Measurements from ENCODE around the gene VAX1.
"Not testable (repeated sequence)": the region's sequence is repeated elsewhere in the genome, so short reads cannot be mapped to it uniquely, and the experiment has no call there.

VAX1 gene

DNA sequence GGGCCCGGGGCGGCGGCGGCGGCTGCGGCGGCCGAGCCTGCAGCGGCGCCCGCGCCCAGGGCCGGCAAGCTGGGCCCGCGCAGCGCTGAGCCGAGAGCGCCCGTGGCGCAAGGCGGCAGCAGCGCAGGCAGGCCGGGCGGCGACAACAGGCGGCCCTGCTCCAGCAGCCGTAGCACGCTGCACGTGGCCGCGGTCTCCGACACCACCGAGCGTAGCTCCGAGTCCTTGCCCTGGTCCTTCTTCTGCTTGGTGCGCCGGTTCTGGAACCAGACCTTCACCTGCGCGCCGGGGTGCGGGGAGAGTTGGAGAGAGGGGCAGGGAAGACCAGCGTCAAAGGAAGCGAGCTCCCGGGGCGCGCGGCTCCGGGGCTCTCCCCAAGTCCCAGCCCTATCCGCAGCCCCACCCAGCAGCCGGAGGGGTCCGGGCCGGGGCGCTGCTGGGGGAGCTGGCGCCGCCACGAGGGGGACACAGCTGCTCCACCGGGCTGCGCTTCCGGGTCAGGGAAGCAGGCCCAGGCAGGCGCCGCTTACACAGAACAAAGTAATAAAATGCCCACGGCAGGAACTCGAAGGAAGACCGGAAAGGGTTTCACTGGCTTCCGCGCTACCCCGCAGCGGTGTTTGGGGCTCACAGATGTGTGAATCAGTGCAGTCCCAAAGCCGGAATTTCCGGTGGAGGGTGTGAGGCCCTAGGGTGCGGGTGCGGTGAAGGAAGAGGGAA, 3.6 kb downstream of the VAX1 start:
- no peak for DNase-seq (ENCODE audit: low read depth)

DNA sequence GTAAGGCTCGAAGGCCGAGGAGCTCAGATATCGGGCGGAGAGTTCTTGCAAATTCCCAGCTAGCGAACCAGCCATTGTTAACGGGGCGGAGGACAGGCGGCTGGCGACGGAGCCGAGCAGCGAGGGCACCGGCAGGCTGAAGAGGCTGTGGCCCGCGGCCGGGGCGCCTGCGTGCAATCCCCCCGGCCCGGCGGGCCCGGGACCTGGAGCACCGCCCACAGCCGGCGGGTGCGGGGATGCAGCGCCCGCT, 4.1 kb downstream of the VAX1 start:
- no peak for DNase-seq (ENCODE audit: low read depth)

DNA sequence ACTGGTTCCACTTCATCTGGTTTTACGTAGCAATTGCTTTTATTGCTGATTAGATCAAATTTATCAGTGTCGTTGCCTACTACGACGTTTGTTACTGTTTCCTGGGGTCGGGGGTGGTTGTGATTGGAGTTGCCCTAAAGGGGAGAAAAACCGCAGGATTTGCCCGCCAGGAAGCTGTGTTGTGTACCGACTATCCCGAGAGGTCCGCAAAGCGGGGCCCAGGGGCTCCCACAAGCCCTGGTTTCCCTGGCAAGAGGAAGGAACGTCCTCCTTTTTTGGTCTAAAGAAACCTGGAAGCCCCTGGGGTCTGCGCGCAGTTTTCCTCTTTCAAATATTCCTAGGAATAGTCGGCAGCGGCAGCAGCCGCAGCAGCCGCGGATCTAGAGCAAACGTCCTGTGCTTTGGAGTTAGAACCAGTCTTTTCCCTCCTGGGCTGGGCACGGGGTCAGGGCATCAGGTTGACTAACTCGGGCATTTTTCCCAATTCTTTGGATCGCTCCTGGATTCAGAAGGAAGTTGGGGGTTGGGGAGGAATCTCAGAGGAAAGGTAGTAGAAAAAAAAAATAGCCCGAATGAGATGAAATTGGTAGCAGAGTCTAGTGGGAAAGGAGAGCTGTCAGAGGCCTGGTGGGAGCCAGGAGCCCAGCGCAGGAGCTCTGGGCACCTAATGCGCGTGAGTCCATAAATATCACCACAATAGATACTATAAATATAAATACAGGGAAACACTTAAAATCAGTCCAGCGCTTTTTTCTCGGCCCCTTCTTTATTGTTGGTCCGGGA, 4.6 kb downstream of the VAX1 start:
- no peak for DNase-seq (ENCODE audit: low read depth)

DNA sequence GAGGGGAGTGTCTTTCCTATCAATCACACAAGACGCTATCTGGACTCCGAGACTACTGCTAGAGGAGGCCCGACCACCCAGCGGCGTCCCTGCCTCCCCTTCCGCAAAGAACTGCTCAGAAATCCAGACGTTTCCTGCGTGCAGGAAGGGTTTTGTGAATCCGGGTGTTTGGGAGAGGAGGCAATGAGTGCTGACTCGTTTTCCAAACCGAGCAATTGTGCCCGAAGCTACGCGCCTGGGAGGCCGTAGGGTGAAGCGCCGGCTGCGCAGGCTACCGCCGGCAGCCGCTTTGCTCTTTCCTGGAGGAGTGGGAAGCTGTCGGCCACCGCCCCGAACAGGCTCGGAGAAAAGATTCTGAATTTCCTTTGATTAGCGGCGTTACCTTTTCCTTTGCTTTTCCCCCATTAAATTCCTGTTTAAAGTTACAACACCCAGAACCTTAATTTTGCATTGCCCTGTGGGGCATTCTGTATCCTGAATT, 5.3 kb downstream of the VAX1 start:
- DNase-seq (ENCODE audit: low read depth) = no peak

DNA sequence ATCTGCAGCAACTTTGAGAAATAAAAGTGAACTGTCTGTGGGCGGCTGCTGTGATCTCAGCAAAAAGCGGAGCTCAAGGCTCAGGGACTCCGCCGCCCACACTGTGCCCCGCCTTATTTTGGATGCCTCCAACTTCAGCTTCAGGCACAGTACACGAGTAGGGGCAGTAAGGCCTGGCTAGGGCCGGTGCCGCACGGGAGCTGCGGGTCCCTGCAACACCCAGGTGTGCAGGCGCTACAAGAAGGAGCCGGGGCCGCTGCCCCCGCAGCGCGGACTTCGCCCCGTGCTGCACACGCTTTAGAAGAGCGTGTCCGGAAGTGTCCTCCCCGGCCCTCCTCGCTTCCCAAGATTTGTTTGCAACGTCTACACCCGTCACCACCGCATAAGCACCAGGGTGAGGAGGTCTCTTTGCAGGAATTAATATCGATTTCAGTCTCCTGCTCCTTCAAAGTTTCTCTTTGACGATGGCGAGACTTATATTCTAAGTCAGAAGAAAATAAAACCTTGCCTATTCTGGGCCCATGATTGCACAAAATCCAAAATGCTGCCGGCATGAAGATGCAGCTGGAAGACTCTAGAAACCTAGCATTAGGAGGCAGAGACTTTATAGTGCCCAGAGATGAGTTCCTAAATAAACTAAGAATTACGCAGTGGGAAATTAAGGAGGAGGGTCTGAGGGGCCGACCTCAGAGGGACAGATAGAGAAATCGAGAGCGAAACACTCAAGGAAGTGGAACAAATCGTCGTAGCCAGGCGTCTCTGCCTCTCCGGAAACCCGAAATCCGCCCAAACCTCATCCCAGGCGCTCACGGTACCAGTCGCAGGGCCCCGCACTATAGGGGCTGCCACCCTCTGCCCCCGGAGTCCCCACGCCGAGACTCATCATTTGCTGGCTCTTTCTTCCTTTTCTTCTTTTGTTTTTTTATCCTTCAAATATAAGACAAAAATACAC, 6.4 kb downstream of the VAX1 start:
- DNase-seq (ENCODE audit: low read depth) = no peak

DNA sequence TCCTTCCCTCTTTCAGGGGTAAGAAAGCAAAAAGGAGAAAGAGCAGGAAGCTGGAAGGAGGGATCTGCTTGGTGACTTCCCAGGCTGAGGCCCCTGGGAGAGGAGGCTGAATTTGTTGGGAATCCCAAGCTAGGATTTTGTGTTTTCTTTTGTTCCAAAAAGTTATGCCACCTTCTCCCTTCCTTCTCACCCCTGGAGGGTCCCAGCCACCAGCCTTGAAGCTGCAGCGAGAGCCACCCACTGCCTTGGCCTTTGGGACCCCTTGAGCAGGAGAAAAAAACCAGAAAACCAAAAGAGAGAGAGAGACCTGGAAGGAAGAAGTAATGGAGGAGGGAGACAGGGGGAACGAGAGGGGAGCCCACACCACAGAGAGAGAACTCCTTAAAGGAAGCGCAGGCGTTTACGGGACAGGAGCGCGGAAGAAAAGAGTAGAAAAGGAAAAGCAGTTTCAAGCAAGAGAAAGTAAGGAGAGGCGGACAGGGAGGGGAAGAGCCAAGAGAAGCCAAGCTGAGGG, 7.2 kb downstream of the VAX1 start:
- DNase-seq (ENCODE audit: low read depth) = no peak

DNA sequence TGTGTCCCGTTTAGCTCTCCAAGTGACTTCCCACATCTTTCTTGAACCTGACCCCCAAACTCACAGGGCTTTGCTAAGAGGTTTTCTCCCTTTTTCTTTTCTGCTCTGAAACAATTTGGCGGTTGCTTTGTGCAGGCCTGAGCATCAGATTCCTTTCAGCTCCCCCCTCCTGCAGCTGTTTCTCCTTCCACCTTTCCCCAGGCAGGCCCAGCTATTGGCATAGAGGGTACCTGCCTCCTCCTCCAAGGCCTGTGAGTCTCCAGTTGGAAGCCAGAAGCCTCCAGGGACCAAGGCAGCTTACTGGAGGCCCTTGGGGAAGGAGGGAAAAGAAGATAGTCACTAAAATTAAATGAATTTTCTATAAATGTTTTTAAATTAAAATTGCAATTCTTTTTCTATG, 7.7 kb downstream of the VAX1 start:
- no peak for DNase-seq (ENCODE audit: low read depth)

DNA sequence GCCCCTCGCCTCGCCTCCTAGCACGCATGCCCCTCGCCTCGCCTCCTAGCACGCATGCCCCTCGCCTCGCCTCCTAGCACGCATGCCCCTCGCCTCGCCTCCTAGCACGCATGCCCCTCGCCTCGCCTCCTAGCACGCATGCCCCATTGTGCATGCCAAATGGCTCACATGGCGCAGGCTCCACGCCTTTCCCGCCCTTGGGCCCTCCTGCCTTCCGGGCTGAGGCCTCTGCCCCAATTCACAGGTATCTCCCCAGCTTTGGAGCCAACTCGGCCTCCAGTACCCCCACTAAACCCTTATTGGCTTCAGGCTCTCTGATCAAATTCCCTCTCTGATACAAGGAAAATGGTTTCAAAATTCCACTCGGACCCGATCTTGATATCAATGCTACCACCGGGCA, 11.4 kb downstream of the VAX1 start:
- DNase-seq (ENCODE audit: low read depth) = not testable (repeated sequence)

DNA sequence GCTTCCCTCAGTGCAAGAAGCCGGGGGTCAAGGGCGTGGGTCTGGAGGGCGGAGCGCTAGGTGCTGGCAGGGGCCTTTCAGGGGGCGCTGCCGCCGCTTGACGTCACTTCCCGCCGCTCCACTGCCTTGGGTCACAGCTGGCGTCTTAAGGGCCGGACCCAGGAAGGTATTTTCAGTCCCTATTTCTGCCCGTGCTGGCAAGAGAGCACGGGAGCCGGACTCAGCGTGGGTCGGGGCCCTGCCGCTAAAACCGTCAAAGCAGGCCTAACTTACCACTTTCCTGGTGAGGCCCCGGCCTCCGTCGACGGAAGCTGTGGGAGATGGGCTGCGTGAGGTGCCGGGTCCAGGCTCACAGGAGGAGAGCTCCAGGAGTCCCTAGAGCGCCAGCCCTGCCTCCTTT, 12.0 kb downstream of the VAX1 start:
- no peak for DNase-seq (ENCODE audit: low read depth)

DNA sequence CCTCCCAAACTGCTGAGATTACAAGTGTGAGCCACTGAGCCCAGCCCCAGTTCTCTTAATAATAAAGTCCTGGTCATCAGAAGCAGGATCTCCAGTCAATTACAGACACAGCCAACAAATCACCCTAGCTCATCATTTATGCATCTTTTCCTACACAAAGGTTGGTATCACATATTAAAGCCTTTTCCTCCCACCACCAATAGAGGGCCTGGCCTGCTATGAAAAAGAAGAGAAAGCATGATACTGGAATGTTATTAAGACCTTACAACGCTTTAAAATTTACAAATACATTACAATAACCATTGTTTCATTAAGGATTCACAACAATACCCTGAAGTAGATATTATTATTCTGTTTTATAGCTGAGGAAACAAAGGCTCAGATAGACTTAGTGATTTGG, 25.9 kb downstream of the VAX1 start:
- no peak for DNase-seq (ENCODE audit: low read depth)

DNA sequence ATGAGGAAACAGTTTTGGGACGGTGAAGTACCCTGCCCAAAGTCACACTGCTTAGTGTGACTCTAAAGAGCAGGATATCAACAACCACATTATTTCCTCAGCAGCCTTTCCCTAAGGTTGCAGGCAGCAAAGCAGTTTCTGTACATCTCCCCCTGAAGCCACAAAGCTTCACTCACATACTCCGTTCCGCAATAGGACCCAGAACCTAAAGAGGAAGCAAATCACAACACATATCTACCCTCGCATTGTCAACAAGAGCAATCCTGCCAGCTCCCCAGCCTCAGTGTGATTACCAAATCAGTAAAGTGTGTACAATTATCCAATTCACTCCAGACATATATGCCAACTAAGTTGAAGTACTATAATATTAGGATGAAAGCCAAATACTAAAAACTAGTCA, 30.8 kb downstream of the VAX1 start:
- no peak for DNase-seq (ENCODE audit: low read depth)

DNA sequence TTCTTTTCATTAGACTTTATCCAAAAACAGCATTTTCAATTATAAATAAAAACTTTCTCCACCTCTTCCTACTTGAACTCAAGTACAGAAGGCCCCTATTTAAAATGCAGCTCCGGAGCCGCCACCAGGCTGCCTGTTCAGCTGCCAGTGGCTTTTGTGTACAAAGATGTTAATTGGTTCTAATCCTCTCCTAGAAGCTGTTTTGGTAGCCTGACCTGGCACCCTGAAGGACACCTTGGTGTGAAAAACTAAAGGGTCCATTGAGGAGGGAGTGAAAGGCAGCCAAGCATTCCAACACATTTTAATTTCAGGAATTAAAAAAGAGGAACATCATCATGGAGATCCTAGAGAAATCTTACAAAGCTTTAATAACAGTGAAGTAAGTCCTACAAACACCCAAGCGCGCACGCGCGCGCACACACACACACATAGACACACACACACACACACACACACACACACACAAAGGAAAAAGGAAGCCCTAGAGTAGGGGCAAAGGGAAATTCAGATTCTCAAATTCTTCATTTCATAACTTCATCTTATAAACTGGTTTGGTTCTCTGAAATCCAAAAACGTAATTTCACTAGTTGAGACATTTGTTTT, 41.4 kb downstream of the VAX1 start:
- DNase-seq (ENCODE audit: low read depth) = no peak

DNA sequence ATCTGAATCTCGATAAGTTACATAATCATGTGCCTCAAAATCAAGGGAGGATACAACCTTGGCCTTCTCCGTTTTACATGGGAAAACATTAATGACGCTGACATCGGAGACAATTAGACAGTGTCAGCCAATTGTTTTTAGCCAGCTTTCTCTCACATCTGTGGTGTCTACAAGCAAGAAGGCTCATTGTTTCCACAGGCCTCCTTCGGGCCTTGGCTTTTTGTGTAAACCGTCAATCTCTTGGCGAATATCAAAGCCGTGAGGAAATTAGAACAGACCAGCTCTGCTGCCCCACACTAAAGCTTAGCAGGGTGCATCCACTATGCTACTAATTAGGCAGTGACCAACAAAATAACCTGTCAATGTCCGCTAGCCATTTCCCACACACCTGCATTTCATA, 43.2 kb downstream of the VAX1 start:
- DNase-seq (ENCODE audit: low read depth) = no peak

DNA sequence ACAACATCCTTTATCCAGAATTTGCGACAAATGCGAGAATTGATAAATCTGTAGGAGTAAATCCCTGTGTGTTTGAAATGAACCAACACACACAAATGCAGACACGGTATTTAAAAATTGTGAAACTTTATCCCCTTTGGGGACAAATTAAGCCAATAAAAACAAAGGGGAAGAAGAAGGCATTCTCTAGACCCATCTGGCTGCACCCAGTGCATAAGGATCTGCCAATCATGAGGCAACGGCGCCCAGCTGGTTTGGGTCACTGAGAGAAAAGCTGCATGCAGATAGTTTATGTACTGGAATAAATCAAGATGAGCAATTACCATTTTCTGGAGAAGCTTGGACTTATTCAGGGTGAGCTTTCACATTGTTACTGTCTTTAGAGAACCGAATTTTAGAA, 45.7 kb downstream of the VAX1 start:
- DNase-seq (ENCODE audit: low read depth) = no peak

DNA sequence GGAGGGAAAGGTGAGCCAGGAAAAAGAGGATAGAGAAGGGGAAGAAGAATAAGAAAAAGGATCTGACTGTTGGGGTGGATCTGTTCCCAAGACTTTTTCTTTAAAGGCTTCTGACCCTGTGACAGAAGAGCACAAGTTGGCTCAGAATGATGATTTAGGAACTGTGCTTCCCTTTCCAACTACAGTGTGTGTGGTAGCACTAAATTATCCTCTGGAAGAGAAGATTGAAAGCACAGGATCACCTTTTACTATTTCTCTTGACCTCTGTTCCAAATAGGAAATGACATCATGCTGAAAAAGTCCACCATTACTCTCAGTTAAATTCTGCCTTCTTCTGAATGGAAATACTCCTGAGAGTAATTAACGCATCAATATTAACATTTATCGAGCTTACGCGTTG, 47.2 kb downstream of the VAX1 start:
- no peak for DNase-seq (ENCODE audit: low read depth)

DNA sequence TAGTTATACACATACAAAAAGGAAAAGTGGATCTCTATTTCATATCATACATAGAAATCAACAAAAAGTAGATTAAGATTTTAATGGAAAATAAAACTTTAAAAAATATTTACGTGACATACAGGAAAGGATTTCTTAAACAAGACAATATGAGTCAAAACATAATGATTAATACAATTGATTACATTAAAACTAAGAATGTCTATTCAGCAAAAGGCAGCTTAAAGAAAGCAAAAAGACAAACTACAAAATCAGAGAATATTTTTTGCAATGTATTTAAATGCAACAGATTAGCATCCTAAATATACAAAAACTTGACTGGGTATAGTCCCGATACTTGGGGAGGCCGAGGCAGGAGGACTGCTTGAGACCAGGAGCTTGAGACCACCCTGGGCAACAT, 50.5 kb downstream of the VAX1 start:
- DNase-seq (ENCODE audit: low read depth) = no peak

DNA sequence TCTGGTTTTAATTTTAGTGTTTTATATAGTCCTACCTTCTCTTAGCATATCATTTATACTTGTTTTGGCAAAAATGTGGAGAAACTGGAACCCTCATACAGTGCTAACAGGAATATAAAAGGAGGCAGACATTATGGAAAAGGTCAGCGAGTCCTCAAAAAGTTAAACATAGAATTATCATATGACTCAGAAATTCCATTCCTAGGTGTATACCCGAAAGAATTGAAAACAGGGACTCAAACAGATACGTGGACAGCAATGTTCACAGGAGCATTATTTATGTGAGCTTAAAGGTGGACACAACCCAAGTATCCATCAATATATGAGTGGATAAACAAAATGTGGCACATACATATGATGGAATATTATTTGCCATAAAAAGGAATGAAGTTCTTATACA, 51.5 kb downstream of the VAX1 start:
- no peak for DNase-seq (ENCODE audit: low read depth)

DNA sequence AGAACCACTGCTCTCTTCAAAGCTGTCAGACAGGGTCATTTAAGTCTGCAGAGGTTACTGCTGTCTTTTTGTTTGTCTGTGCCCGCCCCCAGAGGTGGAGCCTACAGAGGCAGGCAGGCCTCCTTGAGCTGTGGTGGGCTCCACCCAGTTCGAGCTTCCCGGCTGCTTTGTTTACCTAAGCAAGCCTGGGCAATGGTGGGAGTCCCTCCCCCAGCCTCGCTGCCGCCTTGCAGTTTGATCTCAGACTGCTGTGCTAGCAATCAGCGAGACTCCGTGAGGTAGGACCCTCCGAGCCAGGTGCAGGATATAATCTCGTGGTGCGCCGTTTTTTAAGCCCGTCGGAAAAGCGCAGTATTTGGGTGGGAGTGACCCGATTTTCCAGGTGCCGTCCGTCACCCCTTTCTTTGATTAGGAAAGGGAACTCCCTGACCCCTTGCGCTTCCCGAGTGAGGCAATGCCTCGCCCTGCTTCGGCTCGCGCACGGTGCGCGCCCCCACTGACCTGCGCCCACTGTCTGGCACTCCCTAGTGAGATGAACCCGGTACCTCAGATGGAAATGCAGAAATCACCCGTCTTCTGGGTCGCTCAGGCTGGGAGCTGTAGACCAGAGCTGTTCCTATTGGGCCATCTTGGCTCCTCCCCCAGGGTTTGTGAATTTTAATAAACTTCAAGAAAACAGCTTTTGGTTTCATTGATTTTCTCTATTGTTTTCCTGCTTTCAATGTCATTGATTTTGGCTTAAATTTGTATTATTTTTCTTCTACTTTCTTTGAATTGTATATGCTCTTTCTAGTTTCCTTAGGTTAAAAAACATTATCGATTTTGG, 53.4 kb downstream of the VAX1 start:
- DNase-seq (ENCODE audit: low read depth) = not testable (repeated sequence)
